H1 (cell line): ENCODE data around the gene ELOVL1. TPM values are rescaled to one million over a fixed set of nuclear protein-coding genes. Genes with fewer than 3 reads are reported as not detected.

Source experiments
- CTCF ChIA-PET: fragments of 300-600 bp; sonication (Branson Sonifier 250); formaldehyde crosslinking; loops from one replicate; lab custom pipeline; 2021; ENCODE audit not compliant: partially characterized antibody; lab: Charles Lee
- POLR2A ChIA-PET: fragments of 300-600 bp; sonication (Branson Sonifier 250); formaldehyde crosslinking; loops from one replicate; lab custom pipeline; 2021; ENCODE audit warnings: inconsistent platforms; ENCODE audit not compliant: partially characterized antibody; lab: Charles Lee
- DNase-seq, 2 experiments: peaks; one replicate each; pipeline versions ENCODE4 v3.0.0 to v3.0.0-alpha.2; 2010 to 2022; ENCODE audit warnings: low spot score in 2 of 2, low read depth in 1 of 2, mixed read lengths in 1 of 2
- FAIRE-seq: peaks from 2 replicates; lab custom pipeline; 2011; peaks lifted over from hg19 to GRCh38; lab: Jason Lieb, UNC
- H2AFZ ChIP-seq: 2 replicates; pipeline ENCODE4 v1.8.1; 2012; ENCODE audit warnings: low read length, inconsistent platforms
- H2AK5ac ChIP-seq: 2 replicates; pipeline ENCODE4 v1.6.1; 2013; ENCODE audit warnings: low read depth, low read length
- H2BK120ac ChIP-seq: replicated peaks from 2 replicates; pipeline ENCODE3; 2013; ENCODE audit warnings: low read depth, low read length, inconsistent platforms
- H2BK12ac ChIP-seq: 2 replicates; pipeline ENCODE4 v1.6.1; 2013; ENCODE audit warnings: low read depth, low read length
- H2BK15ac ChIP-seq: 2 replicates; pipeline ENCODE4 v1.6.1; 2013; ENCODE audit warnings: low read length
- H2BK20ac ChIP-seq: 2 replicates; pipeline ENCODE4 v1.6.1; 2013; ENCODE audit warnings: low read length
- H2BK5ac ChIP-seq: 2 replicates; pipeline ENCODE4 v1.6.1; 2013; ENCODE audit warnings: low read depth, low read length
- H3K14ac ChIP-seq: 2 replicates; pipeline ENCODE4 v1.6.1; 2013; ENCODE audit warnings: inconsistent platforms; ENCODE audit not compliant: insufficient read length
- H3K18ac ChIP-seq: 2 replicates; pipeline ENCODE4 v1.6.1; 2013; ENCODE audit warnings: low read length; ENCODE audit errors: extremely low read depth
- H3K23ac ChIP-seq: 2 replicates; pipeline ENCODE4 v1.6.1; 2013; ENCODE audit warnings: inconsistent platforms; ENCODE audit not compliant: insufficient read length
- H3K23me2 ChIP-seq: 2 replicates; pipeline ENCODE4 v1.6.1; 2013; ENCODE audit warnings: low read depth, low read length
- H3K27ac ChIP-seq: 2 replicates; pipeline ENCODE4 v1.6.1; 2011; ENCODE audit warnings: low read depth, low read length, inconsistent platforms
- H3K27me3 ChIP-seq, 4 experiments: replicated peaks in 1 of 4; 1 replicate in 1 of 4; 2 replicates in 3 of 4; pipeline versions ENCODE4 v1.6.1 to v1.8.1; 2011 to 2013; ENCODE audit warnings: low read length in 3 of 4, mild to moderate bottlenecking in 3 of 4, inconsistent platforms in 2 of 4, mixed read lengths in 2 of 4, moderate library complexity in 1 of 4; ENCODE audit not compliant: control insufficient read depth in 3 of 4, insufficient read depth in 3 of 4; ENCODE audit errors: extremely low read depth in 1 of 4
- H3K36me3 ChIP-seq, 4 experiments: 2 replicates each; pipeline versions ENCODE4 v1.6.1 to v1.8.1; 2011 to 2013; ENCODE audit warnings: mild to moderate bottlenecking in 4 of 4, low read length in 3 of 4, moderate library complexity in 2 of 4, control low read depth in 1 of 4, inconsistent platforms in 1 of 4; ENCODE audit not compliant: insufficient read depth in 4 of 4, control insufficient read depth in 2 of 4
- H3K4ac ChIP-seq: replicated peaks from 2 replicates; pipeline ENCODE3; 2013; ENCODE audit warnings: low read length, low read depth, mixed read lengths, inconsistent platforms; ENCODE audit not compliant: insufficient read length
- H3K4me1 ChIP-seq, 4 experiments: replicated peaks in 1 of 4; 1 replicate in 1 of 4; 2 replicates in 3 of 4; pipeline versions ENCODE4 v1.6.1 to v1.8.1; 2011 to 2013; ENCODE audit warnings: low read length in 3 of 4, inconsistent platforms in 2 of 4, mixed read lengths in 1 of 4; ENCODE audit not compliant: insufficient read depth in 4 of 4, control insufficient read depth in 3 of 4
- H3K4me2 ChIP-seq, 2 experiments: 2 replicates each; pipeline versions ENCODE4 v1.6.1 to v1.8.1; 2011 to 2013; ENCODE audit warnings: low read depth in 2 of 2, low read length in 2 of 2, control low read depth in 1 of 2, inconsistent platforms in 1 of 2, mild to moderate bottlenecking in 1 of 2; ENCODE audit not compliant: insufficient read depth in 1 of 2
- H3K4me3 ChIP-seq, 4 experiments: fragments of 200-600, 300-600 bp in 1 of 4; sonication (generic), shearing (Covaris generic), sonication (Bioruptor Twin) in 1 of 4; 2 replicates each; pipeline versions ENCODE4 v1.5.1 to v1.8.1; 2011 to 2016; ENCODE audit warnings: low read length in 4 of 4, low read depth in 3 of 4, control low read depth in 2 of 4, inconsistent platforms in 2 of 4, mild to moderate bottlenecking in 2 of 4, mixed read lengths in 1 of 4, moderate library complexity in 1 of 4; ENCODE audit not compliant: insufficient read depth in 2 of 4; ENCODE audit errors: extremely low read depth in 1 of 4
- H3K56ac ChIP-seq: replicated peaks from 2 replicates; pipeline ENCODE3; 2013; ENCODE audit warnings: low read depth, mild to moderate bottlenecking, mixed read lengths, low read length, inconsistent platforms; ENCODE audit not compliant: insufficient read length
- H3K79me1 ChIP-seq: 2 replicates; pipeline ENCODE4 v1.6.1; 2013; ENCODE audit warnings: low read depth, low read length, control low read depth
- H3K79me2 ChIP-seq, 2 experiments: 2 replicates each; pipeline versions ENCODE4 v1.6.1 to v1.8.1; 2012 to 2013; ENCODE audit warnings: low read length in 2 of 2, mild to moderate bottlenecking in 2 of 2, inconsistent platforms in 1 of 2; ENCODE audit not compliant: insufficient read depth in 2 of 2, control insufficient read depth in 1 of 2
- H3K9ac ChIP-seq, 4 experiments: replicated peaks in 1 of 4; 1 replicate in 1 of 4; 2 replicates in 3 of 4; pipeline versions ENCODE4 v1.6.1 to v1.8.1; 2011 to 2013; ENCODE audit warnings: low read depth in 3 of 4, low read length in 3 of 4, control low read depth in 2 of 4, mild to moderate bottlenecking in 2 of 4, moderate library complexity in 2 of 4, inconsistent platforms in 1 of 4; ENCODE audit errors: extremely low read depth in 1 of 4
- H3K9me3 ChIP-seq, 2 experiments: 2 replicates each; pipeline versions ENCODE4 v1.6.1 to v1.8.1; 2012 to 2013; ENCODE audit warnings: mild to moderate bottlenecking in 2 of 2, moderate library complexity in 2 of 2, control low read depth in 1 of 2, inconsistent platforms in 1 of 2, low read depth in 1 of 2, low read length in 1 of 2, mixed read lengths in 1 of 2; ENCODE audit not compliant: insufficient read depth in 2 of 2
- H4K20me1 ChIP-seq, 2 experiments: replicated peaks in 1 of 2; 2 replicates each; pipeline versions ENCODE3 to v1.8.1; 2011 to 2013; ENCODE audit warnings: inconsistent platforms in 2 of 2, low read length in 2 of 2, mild to moderate bottlenecking in 1 of 2; ENCODE audit not compliant: insufficient read depth in 2 of 2, control insufficient read depth in 1 of 2
- H4K5ac ChIP-seq: 2 replicates; pipeline ENCODE4 v1.6.1; 2013; ENCODE audit warnings: low read length, low read depth, mixed read lengths, inconsistent platforms; ENCODE audit not compliant: insufficient read length
- H4K8ac ChIP-seq: 2 replicates; pipeline ENCODE4 v1.8.0; 2013; ENCODE audit warnings: mild to moderate bottlenecking, moderate library complexity, low read length, inconsistent platforms; ENCODE audit not compliant: insufficient read depth; ENCODE audit errors: extremely low read depth
- H4K91ac ChIP-seq: replicated peaks from 2 replicates; pipeline ENCODE3; 2013; ENCODE audit warnings: low read length, mixed read lengths, inconsistent platforms; ENCODE audit not compliant: insufficient read length
- CBX8 ChIP-seq: fragments of 300-800, 300-1000 bp; sonication (generic); IDR thresholded peaks from 2 replicates; pipeline ENCODE4 v1.7.1; 2016; ENCODE audit warnings: low read depth, low read length, borderline replicate concordance
- CEBPB ChIP-seq: IDR thresholded peaks from 2 replicates; pipeline ENCODE4 v1.6.1; 2012; ENCODE audit warnings: low read depth, low read length
- GTF2F1 ChIP-seq: IDR thresholded peaks from 2 replicates; pipeline ENCODE4 v1.6.1; 2012; ENCODE audit warnings: low read depth, low read length, improper control_type of control experiment, borderline replicate concordance
- HDAC6 ChIP-seq: IDR thresholded peaks from one replicate; pipeline ENCODE4 v1.7.1; 2012; ENCODE audit warnings: low read depth, mild to moderate bottlenecking, inconsistent platforms, low read length, moderate library complexity
- JUND ChIP-seq: IDR thresholded peaks from 2 replicates; pipeline ENCODE4 v1.6.1; 2011; ENCODE audit warnings: mild to moderate bottlenecking, improper control_type of control experiment, low read length
- MAFK ChIP-seq: IDR thresholded peaks from 2 replicates; pipeline ENCODE4 v1.6.1; 2012; ENCODE audit warnings: low read depth, mild to moderate bottlenecking, improper control_type of control experiment, low read length
- NRF1 ChIP-seq: IDR thresholded peaks from 2 replicates; pipeline ENCODE4 v1.6.1; 2011; ENCODE audit warnings: mild to moderate bottlenecking, low read depth, low read length, improper control_type of control experiment
- POLR2AphosphoS5 ChIP-seq: IDR thresholded peaks from 2 replicates; pipeline ENCODE4 v1.6.1; 2011; ENCODE audit warnings: low read depth, low read length
- POU5F1 ChIP-seq: IDR thresholded peaks from 2 replicates; pipeline ENCODE4 v1.6.1; 2011; ENCODE audit warnings: low read depth, mild to moderate bottlenecking, low read length, moderate library complexity
- TAF1 ChIP-seq: IDR thresholded peaks from 2 replicates; pipeline ENCODE4 v1.6.1; 2011; ENCODE audit warnings: mild to moderate bottlenecking, low read depth, low read length
- TEAD4 ChIP-seq: IDR thresholded peaks from 2 replicates; pipeline ENCODE4 v1.6.1; 2012; ENCODE audit warnings: low read depth, low read length, inconsistent platforms, mixed read lengths
- YY1 ChIP-seq: IDR thresholded peaks from 2 replicates; pipeline ENCODE4 v1.6.1; 2011; ENCODE audit warnings: low read depth, mild to moderate bottlenecking, low read length
- WGBS, 2 experiments: shearing (Covaris generic) in 1 of 2; methylation state at CpG; one replicate each; pipeline versions ENCODE4 v1.1.6 to v1.1.7; 2013 to 2015; ENCODE audit warnings: low lambda C conversion rate in 2 of 2, mixed read lengths in 2 of 2, inconsistent platforms in 1 of 2, low coverage in 1 of 2, missing lambda C conversion rate in 1 of 2; ENCODE audit not compliant: insufficient replicate concordance in 2 of 2, insufficient coverage in 1 of 2, insufficient read length in 1 of 2; ENCODE audit errors: extremely low coverage in 1 of 2, missing lambda C conversion rate in 1 of 2; 5-methylcytosine and 5-hydroxymethylcytosine counted together
- polyA plus RNA-seq, 7 experiments: library from polyadenylated mRNA; depleted of rRNA in 3 of 7; stranded (reverse) in 5 of 7; unstranded in 2 of 7; fragments of >200 nt in 5 of 7; fragments of 200-250 nt in 2 of 7; gene quantifications; 1 replicate in 5 of 7; 2 replicates in 1 of 7; 4 replicates in 1 of 7; pipeline versions ENCODE4 v1.2.1 to v1.2.3, GENCODE V29; 2011 to 2013; ENCODE audit warnings: missing spikeins in 2 of 7, mixed read lengths in 2 of 7
- total RNA-seq: library from RNA; stranded (reverse); fragmentation: NEBNext Ultra II Directional; extraction: Animal tissue kit (Norgen Biotek cat#: 25700); gene quantifications from 2 replicates; pipeline ENCODE4 v1.2.1, GENCODE V29; 2021

ELOVL1 gene
- total and polyA plus RNA-seq, 2 of the 8 experiments (the other 6 are each of a cell fraction or from before 2014, with no cell fraction given), result 28.5 to 68.1 TPM

- Histone ChIP-seq H2AFZ (no peak overlapping the region), H3K4me3 (no peak overlapping the region), H3K56ac (no peak overlapping the region), H3K23me2 (peaks cover 3% of the 10 kb centered on the region), H4K91ac (no peak overlapping the region), H2BK20ac (no peak overlapping the region), H3K4me1 (peaks cover 0 to 8% (median 4%) of the 10 kb centered on the region in 4 experiments; a peak in 4 of 7 replicates), H3K18ac (no peak overlapping the region), H2AK5ac (no peak overlapping the region), H3K4ac (no peak overlapping the region), H3K36me3 (peaks cover 9 to 49% (median 35%) of the 10 kb centered on the region in 4 experiments), H3K4me2 (peak overlapping the region in 1 of 2 experiments; percentile 92; a peak in 1 of 4 replicates), H2BK12ac (no peak overlapping the region), H2BK5ac (no peak overlapping the region), H2BK120ac (no peak overlapping the region), H4K20me1 (peaks cover 1 to 4% of the 10 kb centered on the region in 2 experiments), H3K14ac (no peak overlapping the region), H3K9me3 (no peaks in the 10 kb centered on the region), H4K8ac (no peak overlapping the region; the same call in 1 of the 2 replicates), H3K23ac (no peak overlapping the region), H3K27me3 (no peaks in the 10 kb centered on the region), H3K79me1 (peaks cover 2% of the 10 kb centered on the region; the same call in 1 of the 2 replicates), H4K5ac (no peak overlapping the region), H3K9ac (no peak overlapping the region), H2BK15ac (no peak overlapping the region), H3K79me2 (peaks cover 7 to 20% of the 10 kb centered on the region in 2 experiments; a peak in 3 of 4 replicates), H3K27ac (no peak overlapping the region)
- 92% methylated on average over 4 of the region's 4 CpGs; no CpG with 5 or more reads in 1 of the 2 experiments for WGBS, 2 experiments
- TF ChIP-seq CBX8 (no peak), GTF2F1 (no peak), HDAC6 (no peak), YY1 (no peak), POLR2AphosphoS5 (no peak), CEBPB (no peak), TAF1 (no peak), POU5F1 (no peak), MAFK (no peak), TEAD4 (no peak), JUND (no peak), NRF1 (no peak)
- no peak for DNase-seq
- POLR2A ChIA-PET, result interaction anchor here (1.3 to 5.2 kb wide), 8 partner anchors 8 to 170 kb away, joined by 3 to 38 read pairs (median 6); partner anchors contain the start of genes CDC20 and ELOVL1
- CTCF ChIA-PET, result interaction anchor here (0.6 to 1.9 kb wide), 7 partner anchors 12 to 151 kb away, joined by 3 to 6 read pairs (median 3); partner anchors contain the start of gene ELOVL1
- no peak for FAIRE-seq
Measured at GRCh38 chr1:43387976-43388599, 20.3 kb upstream of the ELOVL1 start.
